HG02970 (cell line): ENCODE results near the gene RET.
A peak's percentile ranks its signal among the peaks of the same experiment; 100 is the strongest.
"Not testable (repeated sequence)": the region's sequence is repeated elsewhere in the genome, so short reads cannot be mapped to it uniquely, and the experiment has no call there.

ENCODE experiments used
- ATAC-seq: cut with Tn5 transposase; IDR thresholded peaks from one replicate; pipeline ENCODE4 v1.9.1; 2021; ENCODE audit warnings: mild to moderate bottlenecking, moderate library complexity, moderate number of reproducible peaks; ENCODE audit not compliant: unreplicated experiment, low FRiP score

RET gene

DNA sequence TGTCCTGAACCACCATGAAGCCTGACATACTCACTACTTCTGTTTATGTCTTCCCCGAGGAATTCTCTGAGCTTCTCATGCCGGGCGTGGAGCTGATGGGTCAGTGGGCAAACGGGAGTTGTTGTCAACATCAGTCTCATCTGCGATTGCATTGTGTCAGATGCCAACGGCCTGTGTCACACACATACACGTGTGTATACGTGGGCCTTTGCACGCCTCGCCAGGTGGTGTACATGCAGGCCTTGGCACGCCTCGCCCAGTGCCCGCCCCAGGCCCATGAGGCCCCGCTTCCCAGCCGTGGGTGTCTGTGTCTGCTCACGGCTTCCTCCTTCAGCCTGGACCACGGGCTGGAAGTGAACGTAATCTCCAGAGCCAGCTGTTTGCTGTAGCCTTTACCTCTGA is 53.9 kb downstream of the RET start:
- ATAC-seq = no peak

- ATAC-seq = no peak
Observed at GRCh38 chr10:43131256-43131655, 54.4 kb downstream of the RET start.

DNA sequence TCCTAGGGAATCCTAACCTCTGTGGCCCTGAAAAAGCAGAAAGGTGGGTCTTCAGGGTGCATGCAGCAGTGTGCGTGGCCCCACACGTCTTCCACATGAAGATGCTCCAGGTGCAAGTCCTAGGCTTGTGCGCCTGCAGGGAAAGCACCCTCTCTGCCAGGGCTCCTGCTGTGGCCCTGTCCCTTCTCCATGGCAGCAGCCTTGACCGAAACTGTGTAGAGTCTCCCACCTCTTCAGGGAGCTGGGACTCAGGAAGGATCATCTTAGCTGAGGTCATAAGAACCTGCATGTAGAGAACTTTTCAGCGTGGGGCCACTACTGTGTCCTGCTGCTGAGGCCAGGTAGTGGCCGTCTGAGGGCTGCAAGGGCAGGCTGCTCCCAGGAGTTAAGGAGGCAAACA is 55.0 kb downstream of the RET start:
- no peak for ATAC-seq

GRCh38 chr10:43132867-43133787 is 56.3 kb downstream of the RET start:
- no peak for ATAC-seq

DNA sequence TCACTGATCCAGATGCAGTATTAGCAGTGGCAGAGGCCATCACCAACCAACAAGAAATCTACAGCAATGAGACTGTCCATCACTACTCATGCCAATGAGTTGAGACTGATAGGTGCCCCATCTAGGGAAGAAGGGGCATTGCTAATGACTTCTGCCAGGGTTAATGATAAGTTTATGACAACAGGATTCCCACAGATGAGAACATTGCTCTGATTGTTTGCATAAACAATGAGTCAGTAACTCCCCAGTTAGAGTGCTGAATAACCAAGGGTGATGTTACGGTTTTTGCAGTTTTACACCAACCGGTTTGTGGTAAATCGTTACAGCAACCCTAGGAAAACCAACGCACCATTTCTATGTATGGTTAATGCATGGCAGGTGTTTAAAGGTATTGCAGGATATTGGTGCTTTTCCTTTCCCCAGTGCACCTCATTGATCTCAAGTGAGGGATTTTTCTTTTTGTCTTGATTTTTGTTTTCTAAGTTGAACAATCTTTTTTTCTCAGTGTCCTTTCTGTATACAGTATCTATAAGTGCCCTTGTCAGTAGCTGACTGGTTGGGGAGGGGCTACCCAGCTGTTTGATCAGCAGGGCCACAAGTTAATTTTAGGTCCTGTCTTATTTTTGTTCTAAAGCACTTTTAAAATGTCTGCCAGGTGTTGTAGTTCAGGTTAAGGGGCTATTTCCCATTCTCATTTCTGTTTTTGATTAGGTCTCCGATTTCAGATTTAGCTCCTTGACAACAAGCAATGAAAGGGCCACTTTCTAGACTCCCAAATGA is 57.4 kb downstream of the RET start:
- no peak for ATAC-seq

DNA sequence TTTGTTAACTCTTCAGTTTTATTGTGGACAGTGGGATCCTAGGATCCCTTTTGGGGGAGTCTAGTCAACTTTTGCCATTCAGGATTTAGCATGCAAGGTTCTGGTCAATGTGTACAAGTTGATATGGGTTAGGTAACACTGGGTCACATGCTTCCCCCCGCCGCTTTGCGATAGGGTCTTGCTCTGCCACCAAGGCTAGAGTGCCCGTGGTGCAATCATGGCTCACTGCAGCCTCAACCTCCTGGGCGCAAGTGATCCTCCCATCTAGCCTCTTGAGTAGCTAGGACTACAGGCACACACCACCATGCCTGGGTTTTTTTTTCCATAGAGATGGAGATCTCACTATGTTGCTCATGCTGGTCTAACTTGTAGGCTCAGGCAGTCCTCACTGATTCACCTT is 58.2 kb downstream of the RET start:
- ATAC-seq = no peak

DNA sequence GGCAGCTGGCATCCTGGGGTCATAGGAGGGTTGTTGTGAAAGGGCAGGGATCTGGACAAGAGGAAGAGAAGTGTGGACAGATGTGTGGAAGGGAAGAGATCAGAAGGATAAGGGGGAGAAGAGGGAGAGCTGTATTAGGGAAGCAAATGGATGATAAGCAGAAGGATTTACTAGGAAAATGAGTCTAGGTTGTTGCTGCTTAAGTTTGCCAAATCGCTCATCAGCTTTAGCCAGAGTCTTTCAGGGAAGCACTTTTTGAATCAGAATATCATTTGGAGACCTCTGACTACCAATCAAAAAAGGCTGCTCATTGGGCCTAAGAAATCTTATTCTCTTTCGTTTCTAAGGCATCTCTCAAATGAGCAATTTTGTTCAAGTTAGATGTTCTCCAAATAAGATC is 58.8 kb downstream of the RET start:
- ATAC-seq = no peak

- no peak for ATAC-seq
Observed at GRCh38 chr10:43136432-43136831, 59.6 kb downstream of the RET start.

- ATAC-seq = no peak
Observed at GRCh38 chr10:43136995-43137716, 60.3 kb downstream of the RET start.

DNA sequence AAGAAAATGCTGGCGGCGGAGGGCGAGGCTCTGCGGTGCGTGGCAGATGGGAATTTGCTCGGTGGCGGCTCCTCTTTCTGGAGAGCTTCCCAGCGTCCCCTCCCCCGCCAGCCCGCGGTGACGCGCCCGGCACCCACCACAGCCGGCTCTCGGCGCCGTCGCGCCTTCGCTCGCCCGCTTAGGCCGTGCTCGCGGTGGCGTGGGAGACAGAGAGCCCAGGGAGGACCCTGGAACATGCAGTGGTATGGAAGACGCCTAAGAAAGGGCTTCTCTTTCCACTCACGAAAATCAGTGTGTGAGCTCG is 60.8 kb downstream of the RET start:
- peak; percentile 2 for ATAC-seq

- peak; percentile 69 for ATAC-seq
Observed at GRCh38 chr10:43138021-43138756, 61.3 kb downstream of the RET start, which contains the start of gene CSGALNACT2. TSS of gene CSGALNACT2 (plus strand) at chr10:43138445. CDS start at chr10:43155150, 16,705 bp downstream.

GRCh38 chr10:43138757-43139241 is 61.9 kb downstream of the RET start:
- peak; percentile 25 for ATAC-seq

- ATAC-seq = no peak
Observed at GRCh38 chr10:43141421-43141820, 64.6 kb downstream of the RET start.

DNA sequence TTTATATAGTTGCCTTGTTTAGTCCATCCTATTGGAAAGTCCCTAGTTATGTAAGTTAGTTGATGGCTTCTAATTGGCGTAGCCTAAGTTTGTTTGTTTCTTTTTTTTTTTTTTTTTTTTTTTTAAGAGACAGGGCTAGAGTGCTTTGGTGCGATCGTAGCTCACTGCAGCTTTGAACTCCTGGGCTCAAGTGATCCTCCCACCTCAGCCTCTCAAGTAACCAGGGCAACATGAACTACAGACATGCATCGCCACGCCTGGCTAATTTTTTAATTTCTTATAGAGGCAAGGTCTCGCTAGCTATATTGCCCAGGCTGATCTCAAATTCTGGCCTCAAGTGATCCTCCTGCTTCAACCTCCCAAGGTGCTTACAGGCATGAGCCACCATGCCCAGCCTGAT is 68.4 kb downstream of the RET start:
- no peak for ATAC-seq

DNA sequence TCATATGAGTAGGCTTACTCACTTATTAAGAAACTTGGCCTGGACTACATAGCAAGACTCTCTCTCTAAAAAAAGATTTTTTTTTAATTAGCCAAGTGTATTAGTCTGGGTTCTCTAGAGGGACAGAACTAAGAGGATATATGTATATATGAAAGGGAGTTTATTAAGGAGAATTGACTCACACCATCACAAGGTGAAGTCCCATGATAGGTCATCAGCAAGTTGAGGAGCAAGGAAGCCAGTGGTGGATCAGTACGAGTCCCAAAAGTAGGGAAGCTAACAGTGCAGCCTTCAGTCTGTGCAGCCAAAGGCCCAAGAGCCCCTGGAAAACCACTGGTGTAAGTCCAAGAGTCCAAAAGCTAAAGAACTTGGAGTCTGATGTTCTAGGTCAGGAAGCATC is 69.1 kb downstream of the RET start:
- ATAC-seq = not testable (repeated sequence)

DNA sequence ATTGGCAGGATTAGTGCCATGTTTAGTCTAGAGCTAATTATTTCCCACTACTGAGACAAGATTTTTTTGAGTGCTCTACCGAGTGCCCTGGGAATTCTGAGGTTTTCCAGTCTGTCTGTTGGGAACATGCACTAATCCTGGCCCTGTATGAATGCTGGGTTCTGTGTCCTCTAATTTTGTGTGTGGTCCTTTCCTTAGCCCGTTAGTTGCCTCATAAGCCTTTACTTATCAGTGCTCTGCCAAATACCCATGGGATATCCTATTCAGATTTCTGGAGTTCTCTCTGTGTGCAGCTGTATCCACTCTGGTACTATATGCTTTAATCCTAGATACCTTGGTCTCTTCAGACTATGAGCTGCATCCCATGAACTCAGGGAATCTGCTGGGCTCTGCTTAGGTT is 74.5 kb downstream of the RET start:
- no peak for ATAC-seq

DNA sequence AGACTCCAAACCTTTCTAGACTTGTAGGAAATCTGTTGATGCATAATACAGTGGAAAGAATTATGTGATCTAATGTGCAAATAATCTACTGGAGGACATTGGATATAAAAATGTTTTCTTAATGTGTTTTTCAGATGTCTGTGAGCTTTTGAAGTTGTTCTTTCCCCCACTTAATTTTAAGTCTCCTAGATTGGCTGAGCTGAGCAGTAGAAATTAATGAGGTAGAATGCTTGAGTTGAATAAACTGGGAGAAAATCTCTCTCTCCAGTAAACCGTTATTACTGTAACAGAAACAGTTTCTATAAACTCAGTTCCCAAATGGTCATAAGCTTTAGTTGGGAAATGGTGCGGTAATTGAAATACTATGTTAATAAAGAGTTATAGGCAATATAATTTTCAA is 77.0 kb downstream of the RET start:
- no peak for ATAC-seq

- no peak for ATAC-seq
Observed at GRCh38 chr10:43155221-43155620, 78.4 kb downstream of the RET start.

GRCh38 chr10:43155741-43156140 is 78.9 kb downstream of the RET start:
- no peak for ATAC-seq
